ENCODE measurements around the gene MBOAT2.
"Not testable (repeated sequence)": the region's sequence is repeated elsewhere in the genome, so short reads cannot be mapped to it uniquely, and the experiment has no call there.

The MBOAT2 gene

GRCh38 chr2:8973017-8973416 is 30.5 kb downstream of the MBOAT2 start:
- not testable (repeated sequence) for H3K9me3 ChIP-seq (replicated peaks in 1 of 2; ENCODE audit: control insufficient read depth in 2 of 2, insufficient read depth in 1 of 2, low read depth in 1 of 2, low read length in 2 of 2); H2BK120ac ChIP-seq (ENCODE audit: low read depth, low read length); H4K91ac ChIP-seq (ENCODE audit: low read depth, low read length, poor library complexity); H3K18ac ChIP-seq (ENCODE audit: low read length); H3K4ac ChIP-seq (ENCODE audit: low read length); H3K9ac ChIP-seq (ENCODE audit: low read depth, low read length, poor library complexity); H3K36me3 ChIP-seq (replicated peaks in 1 of 2; ENCODE audit: control insufficient read depth in 2 of 2, insufficient read depth in 2 of 2, low read length in 2 of 2); H3K79me1 ChIP-seq (ENCODE audit: low read depth, low read length); H3K14ac ChIP-seq (ENCODE audit: low read length); H2BK5ac ChIP-seq (ENCODE audit: low read length); H2AK5ac ChIP-seq (ENCODE audit: low read depth, low read length); H2AFZ ChIP-seq (ENCODE audit: low read length); H3K27ac ChIP-seq (replicated peaks; ENCODE audit: low read length); H4K8ac ChIP-seq (ENCODE audit: low read depth, low read length); H2BK12ac ChIP-seq (ENCODE audit: low read length); H3K4me2 ChIP-seq (ENCODE audit: insufficient read depth, low read length, poor library complexity, severe bottlenecking); H2BK15ac ChIP-seq (ENCODE audit: low read length); H3K23ac ChIP-seq (ENCODE audit: low read depth, low read length, poor library complexity); DNase-seq (ENCODE audit: low spot score); H3K4me1 ChIP-seq (ENCODE audit: control insufficient read depth in 2 of 2, insufficient read depth in 1 of 2, low read depth in 1 of 2, low read length in 2 of 2); H3K27me3 ChIP-seq (ENCODE audit: control insufficient read depth in 3 of 3, insufficient read depth in 3 of 3, low read depth in 1 of 3, low read length in 3 of 3); H3K4me3 ChIP-seq (ENCODE audit: low read length in 2 of 2)
- no CpG with 5 or more reads among the region's 3 CpGs for WGBS, 2 donors (ENCODE audit: extremely low coverage in 2 of 2, insufficient read length in 2 of 2, insufficient replicate concordance in 1 of 2)

GRCh38 chr2:8972535-8972934 is 30.9 kb downstream of the MBOAT2 start:
- H3K18ac ChIP-seq (ENCODE audit: low read length); H2BK120ac ChIP-seq (ENCODE audit: low read depth, low read length); H3K14ac ChIP-seq (ENCODE audit: low read length); H3K27ac ChIP-seq (replicated peaks; ENCODE audit: low read length); H3K27me3 ChIP-seq (ENCODE audit: control insufficient read depth in 3 of 3, insufficient read depth in 3 of 3, low read depth in 1 of 3, low read length in 3 of 3); H3K9me3 ChIP-seq (replicated peaks in 1 of 2; ENCODE audit: control insufficient read depth in 2 of 2, insufficient read depth in 1 of 2, low read depth in 1 of 2, low read length in 2 of 2); H4K91ac ChIP-seq (ENCODE audit: low read depth, low read length, poor library complexity); H3K79me1 ChIP-seq (ENCODE audit: low read depth, low read length); H4K8ac ChIP-seq (ENCODE audit: low read depth, low read length); H2AK5ac ChIP-seq (ENCODE audit: low read depth, low read length); H2BK15ac ChIP-seq (ENCODE audit: low read length); H3K9ac ChIP-seq (ENCODE audit: low read depth, low read length, poor library complexity); H3K36me3 ChIP-seq (replicated peaks in 1 of 2; ENCODE audit: control insufficient read depth in 2 of 2, insufficient read depth in 2 of 2, low read length in 2 of 2); H2BK5ac ChIP-seq (ENCODE audit: low read length); H3K4ac ChIP-seq (ENCODE audit: low read length); H3K4me2 ChIP-seq (ENCODE audit: insufficient read depth, low read length, poor library complexity, severe bottlenecking); H2AFZ ChIP-seq (ENCODE audit: low read length); H3K4me1 ChIP-seq (ENCODE audit: control insufficient read depth in 2 of 2, insufficient read depth in 1 of 2, low read depth in 1 of 2, low read length in 2 of 2); H3K4me3 ChIP-seq (ENCODE audit: low read length in 2 of 2); H3K23ac ChIP-seq (ENCODE audit: low read depth, low read length, poor library complexity); DNase-seq (ENCODE audit: low spot score); H2BK12ac ChIP-seq (ENCODE audit: low read length): not testable (repeated sequence)
- WGBS, 2 donors (ENCODE audit: extremely low coverage in 2 of 2, insufficient read length in 2 of 2, insufficient replicate concordance in 1 of 2) = no CpG with 5 or more reads among the region's 1 CpG

- H3K4me3 ChIP-seq (ENCODE audit: low read length in 2 of 2); H4K8ac ChIP-seq (ENCODE audit: low read depth, low read length); H3K79me1 ChIP-seq (ENCODE audit: low read depth, low read length); H3K4ac ChIP-seq (ENCODE audit: low read length); H3K18ac ChIP-seq (ENCODE audit: low read length); H3K36me3 ChIP-seq (replicated peaks in 1 of 2; ENCODE audit: control insufficient read depth in 2 of 2, insufficient read depth in 2 of 2, low read length in 2 of 2); H3K27ac ChIP-seq (replicated peaks; ENCODE audit: low read length); H4K91ac ChIP-seq (ENCODE audit: low read depth, low read length, poor library complexity); H2AFZ ChIP-seq (ENCODE audit: low read length); H3K9me3 ChIP-seq (replicated peaks in 1 of 2; ENCODE audit: control insufficient read depth in 2 of 2, insufficient read depth in 1 of 2, low read depth in 1 of 2, low read length in 2 of 2); H2AK5ac ChIP-seq (ENCODE audit: low read depth, low read length); H2BK15ac ChIP-seq (ENCODE audit: low read length); H3K27me3 ChIP-seq (ENCODE audit: control insufficient read depth in 3 of 3, insufficient read depth in 3 of 3, low read depth in 1 of 3, low read length in 3 of 3); H3K4me1 ChIP-seq (ENCODE audit: control insufficient read depth in 2 of 2, insufficient read depth in 1 of 2, low read depth in 1 of 2, low read length in 2 of 2); H2BK5ac ChIP-seq (ENCODE audit: low read length); H3K4me2 ChIP-seq (ENCODE audit: insufficient read depth, low read length, poor library complexity, severe bottlenecking); H3K14ac ChIP-seq (ENCODE audit: low read length); DNase-seq (ENCODE audit: low spot score); H3K9ac ChIP-seq (ENCODE audit: low read depth, low read length, poor library complexity); H3K23ac ChIP-seq (ENCODE audit: low read depth, low read length, poor library complexity); H2BK120ac ChIP-seq (ENCODE audit: low read depth, low read length); H2BK12ac ChIP-seq (ENCODE audit: low read length): not testable (repeated sequence)
- no CpG with 5 or more reads among the region's 2 CpGs for WGBS, 2 donors (ENCODE audit: extremely low coverage in 2 of 2, insufficient read length in 2 of 2, insufficient replicate concordance in 1 of 2)
Observed at GRCh38 chr2:8969348-8969747, 34.1 kb downstream of the MBOAT2 start.

- no peak overlapping the region for H3K23ac ChIP-seq (ENCODE audit: low read depth, low read length, poor library complexity)
Observed at GRCh38 chr2:8966123-8966908, 37.2 kb downstream of the MBOAT2 start.

More at GRCh38 chr2:8966123-8966908, 37.2 kb downstream of the MBOAT2 start:
- H4K91ac ChIP-seq (ENCODE audit: low read depth, low read length, poor library complexity) = no peak overlapping the region
- H4K8ac ChIP-seq (ENCODE audit: low read depth, low read length) = no peak overlapping the region
- no peaks in the 10 kb centered on the region for H3K79me1 ChIP-seq (ENCODE audit: low read depth, low read length)
- H2BK15ac ChIP-seq (ENCODE audit: low read length) = no peak overlapping the region
- H3K18ac ChIP-seq (ENCODE audit: low read length) = no peak overlapping the region
- H2AFZ ChIP-seq (ENCODE audit: low read length) = no peak overlapping the region
- H3K14ac ChIP-seq (ENCODE audit: low read length) = no peak overlapping the region
- no peaks in the 10 kb centered on the region for H3K4me1 ChIP-seq (ENCODE audit: control insufficient read depth in 2 of 2, insufficient read depth in 1 of 2, low read depth in 1 of 2, low read length in 2 of 2)
- H2BK5ac ChIP-seq (ENCODE audit: low read length) = no peak overlapping the region
- no peak overlapping the region for H2AK5ac ChIP-seq (ENCODE audit: low read depth, low read length)
- H3K9ac ChIP-seq (ENCODE audit: low read depth, low read length, poor library complexity) = no peak overlapping the region
- no peak overlapping the region for H3K27ac ChIP-seq (replicated peaks; ENCODE audit: low read length)
- H3K4ac ChIP-seq (ENCODE audit: low read length) = no peak overlapping the region
- no peaks in the 10 kb centered on the region for H3K9me3 ChIP-seq (replicated peaks in 1 of 2; ENCODE audit: control insufficient read depth in 2 of 2, insufficient read depth in 1 of 2, low read depth in 1 of 2, low read length in 2 of 2)
- no peak overlapping the region for H2BK120ac ChIP-seq (ENCODE audit: low read depth, low read length)
- no CpG with 5 or more reads among the region's 9 CpGs for WGBS, 2 donors (ENCODE audit: extremely low coverage in 2 of 2, insufficient read length in 2 of 2, insufficient replicate concordance in 1 of 2)
- no peaks in the 10 kb centered on the region for H3K27me3 ChIP-seq (ENCODE audit: control insufficient read depth in 3 of 3, insufficient read depth in 3 of 3, low read depth in 1 of 3, low read length in 3 of 3)
- DNase-seq (ENCODE audit: low spot score) = no peak
- H3K36me3 ChIP-seq (replicated peaks in 1 of 2; ENCODE audit: control insufficient read depth in 2 of 2, insufficient read depth in 2 of 2, low read length in 2 of 2) = no peaks in the 10 kb centered on the region
- H3K4me2 ChIP-seq (ENCODE audit: insufficient read depth, low read length, poor library complexity, severe bottlenecking) = no peak overlapping the region
- H3K4me3 ChIP-seq (ENCODE audit: low read length in 2 of 2) = no peak overlapping the region
- H2BK12ac ChIP-seq (ENCODE audit: low read length) = no peak overlapping the region

All from neuronal stem cell (in vitro differentiated cells).